Measurements from ENCODE around the gene CDKAL1. TPM values are rescaled to one million over a fixed set of nuclear protein-coding genes. Genes with fewer than 3 reads are reported as not detected.

Gene CDKAL1
- total and polyA plus RNA-seq, 10 of the 15 experiments (the other 5 are each of a cell fraction or from before 2014, with no cell fraction given), result 10.7 to 26.9 (median 17.3) TPM

DNA sequence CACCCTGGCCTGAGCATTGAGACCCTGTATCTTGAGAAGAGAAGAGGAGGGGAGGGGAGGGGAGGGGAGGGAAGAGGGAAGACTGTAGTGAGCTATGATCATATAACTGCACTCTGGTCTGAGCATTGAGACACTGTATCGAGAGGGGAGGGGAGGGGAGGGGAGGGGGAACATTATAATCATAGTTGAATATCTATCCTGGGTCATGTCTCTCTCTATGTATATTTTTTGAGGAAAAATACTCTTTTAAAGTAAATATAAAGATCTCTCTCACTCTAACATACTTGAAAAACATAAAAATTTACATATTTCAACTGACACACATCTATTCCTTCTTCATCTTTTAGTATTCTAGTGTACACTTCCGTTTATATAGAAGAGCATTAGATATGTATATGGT is 431.0 kb downstream of the CDKAL1 start:
- Histone ChIP-seq H3K9me3 (replicated peaks; ENCODE audit: control insufficient read depth, insufficient read depth, low read length) (peaks cover 4% of the 10 kb centered on the region; the same call in 2 of the 3 replicates), H3K9ac (ENCODE audit: control insufficient read depth, insufficient read depth, low read length) (no peak overlapping the region), H3K27me3 (replicated peaks in 1 of 2; ENCODE audit: control insufficient read depth in 2 of 2, insufficient read depth in 2 of 2, low read length in 1 of 2) (no peaks in the 10 kb centered on the region), H3K27ac (ENCODE audit: control insufficient read depth, insufficient read depth) (no peak overlapping the region), H3K4me1 (ENCODE audit: control insufficient read depth, insufficient read depth, low read length) (no peaks in the 10 kb centered on the region), H3K79me2 (ENCODE audit: control insufficient read depth, insufficient read depth, low read length) (no peaks in the 10 kb centered on the region), H4K20me1 (ENCODE audit: control insufficient read depth, insufficient read depth) (no peaks in the 10 kb centered on the region), H3K4me2 (ENCODE audit: control insufficient read depth, insufficient read depth) (no peak overlapping the region), H3K36me3 (ENCODE audit: control insufficient read depth in 2 of 2, insufficient read depth in 2 of 2, low read length in 1 of 2) (no peaks in the 10 kb centered on the region), H3K4me3 (no peak overlapping the region), H2AFZ (ENCODE audit: control insufficient read depth, low read depth, low read length) (no peak overlapping the region)
- ChIA-PET RAD21 (ENCODE audit: unreplicated experiment) (no interaction called here), SMC1A (ENCODE audit: uncharacterized antibody, unreplicated experiment) (no interaction called here), CTCF (no interaction called here), POLR2A (interaction anchor here (0.6 kb wide), 1 partner anchor 199 kb away, joined by 3 read pairs; no protein-coding TSS in a partner anchor)
- no peak for FAIRE-seq
- no peak for TF ChIP-seq RAD51 (IDR thresholded peaks at IDR 0.05)
- no peak for TF ChIP-seq PML (IDR thresholded peaks at IDR 0.05; ENCODE audit: low read length)
- TF ChIP-seq CEBPB (IDR thresholded peaks at IDR 0.05; ENCODE audit: borderline replicate concordance in 1 of 2, low read depth in 2 of 2, low read length in 2 of 2), result no peak
- TF ChIP-seq ETV6 (conservative IDR thresholded peaks at IDR 0.05 in 1 of 2, IDR thresholded peaks at IDR 0.05 in 1 of 2; ENCODE audit: borderline replicate concordance in 1 of 2, low read depth in 1 of 2), result no peak
- TF ChIP-seq HDAC2 (IDR thresholded peaks at IDR 0.05), result no peak
- no peak for TF ChIP-seq MXI1 (IDR thresholded peaks at IDR 0.05; ENCODE audit: low read depth, low read length)
- TF ChIP-seq IKZF1 (conservative IDR thresholded peaks at IDR 0.05), result no peak
- BruUV-seq (replicated peaks), result no TSS peak
- no peak for DNase-seq (ENCODE audit: low read depth, low spot score)
- intact Hi-C loops (cut with micrococcal nuclease; ENCODE audit: unreplicated experiment) (no loop called here), in situ Hi-C loops (cut with MboI) (no loop called here)
- 48% methylated on average over 1 of the region's 2 CpGs for WGBS (ENCODE audit: insufficient coverage, insufficient replicate concordance, low lambda C conversion rate, missing lambda C conversion rate)
- ATAC-seq, result no peak

- H2AFZ ChIP-seq (ENCODE audit: control insufficient read depth, low read depth, low read length), result no peak overlapping the region
- no peak overlapping the region for H3K4me2 ChIP-seq (ENCODE audit: control insufficient read depth, insufficient read depth)
- no peak overlapping the region for H3K27ac ChIP-seq (ENCODE audit: control insufficient read depth, insufficient read depth)
- no peaks in the 10 kb centered on the region for H3K79me2 ChIP-seq (ENCODE audit: control insufficient read depth, insufficient read depth, low read length)
- in situ Hi-C loops (cut with MboI), result no loop called here
- intact Hi-C loops (cut with micrococcal nuclease; ENCODE audit: unreplicated experiment), result no loop called here
- no peak overlapping the region for H3K4me3 ChIP-seq
- no peaks in the 10 kb centered on the region for H3K36me3 ChIP-seq (ENCODE audit: control insufficient read depth in 2 of 2, insufficient read depth in 2 of 2, low read length in 1 of 2)
- DNase-seq (ENCODE audit: low read depth, low spot score), result no peak
- TF ChIP-seq MYB (IDR thresholded peaks at IDR 0.05; ENCODE audit: borderline replicate concordance, low read depth, low read length) (no peak), NRF1 (conservative IDR thresholded peaks at IDR 0.05; ENCODE audit: low read depth, low read length) (no peak), POLR2A (IDR thresholded peaks at IDR 0.05; ENCODE audit: low read depth, low read length) (no peak), MYC (IDR thresholded peaks at IDR 0.05; ENCODE audit: insufficient read depth, insufficient read length, insufficient replicate concordance, low read length, severe bottlenecking) (no peak), ZNF384 (IDR thresholded peaks at IDR 0.05; ENCODE audit: borderline replicate concordance, low read depth, low read length) (no peak), RB1 (IDR thresholded peaks at IDR 0.05; ENCODE audit: borderline replicate concordance) (no peak)
- TF ChIP-seq, protein P1, sequence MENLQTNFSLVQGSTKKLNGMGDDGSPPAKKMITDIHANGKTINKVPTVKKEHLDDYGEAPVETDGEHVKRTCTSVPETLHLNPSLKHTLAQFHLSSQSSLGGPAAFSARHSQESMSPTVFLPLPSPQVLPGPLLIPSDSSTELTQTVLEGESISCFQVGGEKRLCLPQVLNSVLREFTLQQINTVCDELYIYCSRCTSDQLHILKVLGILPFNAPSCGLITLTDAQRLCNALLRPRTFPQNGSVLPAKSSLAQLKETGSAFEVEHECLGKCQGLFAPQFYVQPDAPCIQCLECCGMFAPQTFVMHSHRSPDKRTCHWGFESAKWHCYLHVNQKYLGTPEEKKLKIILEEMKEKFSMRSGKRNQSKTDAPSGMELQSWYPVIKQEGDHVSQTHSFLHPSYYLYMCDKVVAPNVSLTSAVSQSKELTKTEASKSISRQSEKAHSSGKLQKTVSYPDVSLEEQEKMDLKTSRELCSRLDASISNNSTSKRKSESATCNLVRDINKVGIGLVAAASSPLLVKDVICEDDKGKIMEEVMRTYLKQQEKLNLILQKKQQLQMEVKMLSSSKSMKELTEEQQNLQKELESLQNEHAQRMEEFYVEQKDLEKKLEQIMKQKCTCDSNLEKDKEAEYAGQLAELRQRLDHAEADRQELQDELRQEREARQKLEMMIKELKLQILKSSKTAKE (IDR thresholded peaks at IDR 0.05; ENCODE audit: low read depth, poor library complexity, severe bottlenecking), result no peak
- H3K9me3 ChIP-seq (replicated peaks; ENCODE audit: control insufficient read depth, insufficient read depth, low read length), result peaks cover 4% of the 10 kb centered on the region; the same call in 2 of the 3 replicates
- 100% methylated on average over 5 of the region's 5 CpGs for WGBS (ENCODE audit: insufficient coverage, insufficient replicate concordance, low lambda C conversion rate, missing lambda C conversion rate)
- RAD21 ChIA-PET (ENCODE audit: unreplicated experiment), result no interaction called here
- POLR2A ChIA-PET, result no interaction called here
- FAIRE-seq, result no peak
- H3K4me1 ChIP-seq (ENCODE audit: control insufficient read depth, insufficient read depth, low read length), result no peaks in the 10 kb centered on the region
- H3K27me3 ChIP-seq (replicated peaks in 1 of 2; ENCODE audit: control insufficient read depth in 2 of 2, insufficient read depth in 2 of 2, low read length in 1 of 2), result no peaks in the 10 kb centered on the region
- SMC1A ChIA-PET (ENCODE audit: uncharacterized antibody, unreplicated experiment), result no interaction called here
- no TSS peak for BruUV-seq (replicated peaks)
- no peak for ATAC-seq
- no peak overlapping the region for H3K9ac ChIP-seq (ENCODE audit: control insufficient read depth, insufficient read depth, low read length)
- no peaks in the 10 kb centered on the region for H4K20me1 ChIP-seq (ENCODE audit: control insufficient read depth, insufficient read depth)
- CTCF ChIA-PET, result interaction anchor here (0.8 kb wide), 1 partner anchor 12 kb away, joined by 3 read pairs; no protein-coding TSS in a partner anchor
Measured at GRCh38 chr6:20965915-20966314, 431.7 kb downstream of the CDKAL1 start.
